Heart right ventricle (tissue), 16 donors: ENCODE results near the gene MDN1. TPM values are rescaled to one million over a fixed set of nuclear protein-coding genes. Genes with fewer than 3 reads are reported as not detected.

ENCODE experiments used
- ATAC-seq, 8 donors: fragments of 200-7000 bp; cut with Tn5 transposase; one replicate each; pipeline ENCODE4 v1.9.1; 2020; ENCODE audit warnings: mild to moderate bottlenecking in 8 of 8, moderate library complexity in 8 of 8, moderate number of reproducible peaks in 1 of 8
- DNase-seq, 2 donors: peaks; one replicate each; pipeline ENCODE4 v3.0.0-alpha.2; 2020
- H3K27ac ChIP-seq, 10 donors: fragments of 200-600 bp; sonication (generic) in 2 of 10; one replicate each; pipeline versions ENCODE4 v1.5.0 to v1.8.0; 2020 to 2022; ENCODE audit warnings: mild to moderate bottlenecking in 3 of 10
- H3K27me3 ChIP-seq, 7 donors: fragments of 200-600 bp; one replicate each; pipeline ENCODE4 v1.8.0; 2021 to 2022; ENCODE audit warnings: mild to moderate bottlenecking in 2 of 7
- H3K36me3 ChIP-seq, 9 donors: fragments of 200-600 bp; sonication (generic) in 1 of 9; one replicate each; pipeline versions ENCODE4 v1.5.0 to v1.8.0; 2020 to 2022; ENCODE audit warnings: mild to moderate bottlenecking in 2 of 9
- H3K4me1 ChIP-seq, 9 donors: fragments of 200-600 bp; sonication (generic) in 1 of 9; one replicate each; pipeline versions ENCODE4 v1.5.0 to v1.8.0; 2020 to 2022; ENCODE audit warnings: mild to moderate bottlenecking in 4 of 9
- H3K4me3 ChIP-seq, 10 donors: fragments of 200-600 bp; sonication (generic) in 2 of 10; one replicate each; pipeline versions ENCODE4 v1.5.0 to v1.8.0; 2020 to 2022; ENCODE audit warnings: mild to moderate bottlenecking in 7 of 10, moderate library complexity in 2 of 10
- H3K9me3 ChIP-seq, 11 donors: fragments of 200-600 bp in 10 of 11; sonication (generic) in 2 of 11; one replicate each; pipeline versions ENCODE4 v1.5.0 to v1.8.0; 2013 to 2022; ENCODE audit warnings: mild to moderate bottlenecking in 2 of 11, control low read depth in 1 of 11, moderate library complexity in 1 of 11
- CTCF ChIP-seq, 9 donors: fragments of 200-600 bp; sonication (generic) in 2 of 9; IDR thresholded peaks; one replicate each; pipeline versions ENCODE4 v1.5.0 to v1.8.0; 2021 to 2022; ENCODE audit warnings: antibody characterized with exemption in 9 of 9, mild to moderate bottlenecking in 5 of 9, moderate library complexity in 1 of 9
- WGBS, 2 donors: extraction: QIAGEN DNeasy Blood & Tissue Kit; methylation state at CpG; one replicate each; pipeline ENCODE4 v1.1.7; 2013; ENCODE audit warnings: inconsistent platforms in 1 of 2; 5-methylcytosine and 5-hydroxymethylcytosine counted together
- intact Hi-C, 10 donors: fragments of 100-400 bp; cut with DNase I; formaldehyde crosslinking; loops; one replicate each; pipeline versions ENCODE4 v1.11.1 to v1.14.2; 2022
- polyA plus RNA-seq, 2 donors: library from polyadenylated mRNA; stranded (reverse); fragments of 200-250 nt; gene quantifications; one replicate each; pipeline ENCODE4 v1.2.3, GENCODE V29; 2013
- total RNA-seq, 10 donors: library from RNA; stranded (reverse); fragmentation: NEBNext Ultra II Directional in 3 of 10; extraction: Animal tissue kit (Norgen Biotek cat#: 25700) in 3 of 10; gene quantifications; one replicate each; pipeline versions ENCODE4 v1.2.1 to v1.2.4, GENCODE V29; 2021 to 2023
- donor health status: Arrhythmogenic right ventricular cardiomyopathy.
- donor health status: ischemic (EF 13 %, LVEDD 7.1; RV severe dilation, severe dysfunction).
- donor health status: healthy with polysubstance abuse.
- donor health status: DM: no; HTN: yes; CAD: no.
- donor health status: DM: no; HTN: no; CAD: no.
- donor health status: ischemic (EF 25% LVEDD 6.9; RV normal size, moderate dysfunction).
- donor health status: ischemic (EF 25% LVEDD 5.7; RV mildly dilated, moderate dysfunction).
- donor health status: healthy.
- donor health status: DM: yes; HTN: yes; CAD: no.
- donor health status: Ischemic cardiomyopathy.
- donor health status: ischemic (EF 35%, LVEDD 5.7; RV mildly dilated, moderate dysfunction).
- donor health status: nonischemic (EF 11% LVEDD 7.7; RV severe dilation, severe dysfunction).
- donor health status: DM: yes; HTN: yes; CAD: no.
- donor health status: PGD.
- donor health status: ischemic (EF 29% LVEDD 5.4; RV normal size, mild dysfunction).
- donor health status: nonischemic (EF 23%, LVEDD 6.1; RV moderate dilation, normal function).

The MDN1 gene
- total and polyA plus RNA-seq, 12 donors = 8.6 to 41.2 (median 27.5) TPM

GRCh38 chr6:89763550-89763949 lies 56.0 kb downstream of the MDN1 start:
- TF ChIP-seq CTCF (IDR thresholded peaks at IDR 0.05) = no peak
- WGBS, 2 donors = 83 to 89% methylated on average over 2 of the region's 2 CpGs
- H3K4me3 ChIP-seq = no peak overlapping the region
- intact Hi-C loops = no loop called here
- no peak for DNase-seq
- no peaks in the 10 kb centered on the region for H3K27me3 ChIP-seq
- ATAC-seq = no peak
- peaks cover 0 to 8% (median 0%) of the 10 kb centered on the region in 9 donors for H3K4me1 ChIP-seq
- no peak overlapping the region for H3K27ac ChIP-seq
- no peaks in the 10 kb centered on the region for H3K9me3 ChIP-seq
- peaks cover 0 to 87% (median 16%) of the 10 kb centered on the region in 9 donors for H3K36me3 ChIP-seq

GRCh38 chr6:89758830-89759229 lies 60.8 kb downstream of the MDN1 start:
- Histone ChIP-seq H3K4me3 (no peak overlapping the region), H3K9me3 (no peaks in the 10 kb centered on the region), H3K27ac (peak overlapping the region in 7 of 10 donors; percentile 8 to 66 (median 35)), H3K4me1 (peaks cover 0 to 10% (median 0%) of the 10 kb centered on the region in 9 donors), H3K36me3 (peaks cover 0 to 89% (median 20%) of the 10 kb centered on the region in 9 donors), H3K27me3 (no peaks in the 10 kb centered on the region)
- DNase-seq (peak in 1 of 2 donors; percentile 5), ATAC-seq (peak in 7 of 8 donors; percentile 25 to 87 (median 77))
- intact Hi-C loops = no loop called here
- no peak for TF ChIP-seq CTCF (IDR thresholded peaks at IDR 0.05)
- WGBS, 2 donors = 38 to 63% methylated on average over 1 of the region's 1 CpG

GRCh38 chr6:89750338-89750737 lies 69.3 kb downstream of the MDN1 start:
- H3K36me3 ChIP-seq = peaks cover 0 to 100% (median 52%) of the 10 kb centered on the region in 9 donors
- no peak overlapping the region for H3K4me3 ChIP-seq
- H3K9me3 ChIP-seq = no peaks in the 10 kb centered on the region
- intact Hi-C loops = no loop called here
- H3K27me3 ChIP-seq = no peaks in the 10 kb centered on the region
- H3K4me1 ChIP-seq = no peaks in the 10 kb centered on the region
- H3K27ac ChIP-seq = no peak overlapping the region
- ATAC-seq (no peak), DNase-seq (no peak)
- no peak for TF ChIP-seq CTCF (IDR thresholded peaks at IDR 0.05)
- 94 to 95% methylated on average over 5 of the region's 5 CpGs for WGBS, 2 donors

GRCh38 chr6:89749918-89750317 lies 69.7 kb downstream of the MDN1 start:
- Histone ChIP-seq H3K4me1 (no peaks in the 10 kb centered on the region), H3K27ac (no peak overlapping the region), H3K36me3 (peaks cover 0 to 100% (median 55%) of the 10 kb centered on the region in 9 donors), H3K9me3 (no peaks in the 10 kb centered on the region), H3K4me3 (no peak overlapping the region), H3K27me3 (no peaks in the 10 kb centered on the region)
- TF ChIP-seq CTCF (IDR thresholded peaks at IDR 0.05) = no peak
- 75 to 84% methylated on average over 1 of the region's 1 CpG for WGBS, 2 donors
- ATAC-seq (no peak), DNase-seq (no peak)
- intact Hi-C loops = no loop called here
